Measurements from ENCODE around the gene PPP1R3C.

GRCh38 chr10:91665842-91666241, 33.0 kb upstream of the PPP1R3C start:
- TF ChIP-seq CTCF (IDR thresholded peaks at IDR 0.05) (no peak), POLR2A (IDR thresholded peaks at IDR 0.05) (no peak), EP300 (IDR thresholded peaks at IDR 0.05) (no peak)
